SW 1271 (cell line): Measurements from ENCODE around the gene TECPR1.

ENCODE experiments used
- DNase-seq, 2 experiments: peaks; one replicate each; lab custom pipeline; 2025; lab: John Stamatoyannopoulos, UW

TECPR1 gene, protein sequence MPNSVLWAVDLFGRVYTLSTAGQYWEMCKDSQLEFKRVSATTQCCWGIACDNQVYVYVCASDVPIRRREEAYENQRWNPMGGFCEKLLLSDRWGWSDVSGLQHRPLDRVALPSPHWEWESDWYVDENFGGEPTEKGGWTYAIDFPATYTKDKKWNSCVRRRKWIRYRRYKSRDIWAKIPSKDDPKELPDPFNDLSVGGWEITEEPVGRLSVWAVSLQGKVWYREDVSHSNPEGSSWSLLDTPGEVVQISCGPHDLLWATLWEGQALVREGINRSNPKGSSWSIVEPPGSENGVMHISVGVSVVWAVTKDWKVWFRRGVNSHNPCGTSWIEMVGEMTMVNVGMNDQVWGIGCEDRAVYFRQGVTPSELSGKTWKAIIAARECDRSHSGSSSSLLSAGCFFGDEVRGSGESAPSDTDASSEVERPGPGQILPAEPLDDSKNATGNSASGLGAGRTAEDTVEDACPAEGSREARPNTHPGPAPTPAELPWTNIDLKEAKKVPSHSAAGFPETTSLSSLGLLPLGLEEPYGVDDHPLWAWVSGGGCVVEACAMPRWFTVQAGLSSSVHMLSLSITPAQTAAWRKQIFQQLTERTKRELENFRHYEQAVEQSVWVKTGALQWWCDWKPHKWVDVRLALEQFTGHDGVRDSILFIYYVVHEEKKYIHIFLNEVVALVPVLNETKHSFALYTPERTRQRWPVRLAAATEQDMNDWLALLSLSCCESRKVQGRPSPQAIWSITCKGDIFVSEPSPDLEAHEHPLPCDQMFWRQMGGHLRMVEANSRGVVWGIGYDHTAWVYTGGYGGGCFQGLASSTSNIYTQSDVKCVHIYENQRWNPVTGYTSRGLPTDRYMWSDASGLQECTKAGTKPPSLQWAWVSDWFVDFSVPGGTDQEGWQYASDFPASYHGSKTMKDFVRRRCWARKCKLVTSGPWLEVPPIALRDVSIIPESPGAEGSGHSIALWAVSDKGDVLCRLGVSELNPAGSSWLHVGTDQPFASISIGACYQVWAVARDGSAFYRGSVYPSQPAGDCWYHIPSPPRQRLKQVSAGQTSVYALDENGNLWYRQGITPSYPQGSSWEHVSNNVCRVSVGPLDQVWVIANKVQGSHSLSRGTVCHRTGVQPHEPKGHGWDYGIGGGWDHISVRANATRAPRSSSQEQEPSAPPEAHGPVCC

DNA sequence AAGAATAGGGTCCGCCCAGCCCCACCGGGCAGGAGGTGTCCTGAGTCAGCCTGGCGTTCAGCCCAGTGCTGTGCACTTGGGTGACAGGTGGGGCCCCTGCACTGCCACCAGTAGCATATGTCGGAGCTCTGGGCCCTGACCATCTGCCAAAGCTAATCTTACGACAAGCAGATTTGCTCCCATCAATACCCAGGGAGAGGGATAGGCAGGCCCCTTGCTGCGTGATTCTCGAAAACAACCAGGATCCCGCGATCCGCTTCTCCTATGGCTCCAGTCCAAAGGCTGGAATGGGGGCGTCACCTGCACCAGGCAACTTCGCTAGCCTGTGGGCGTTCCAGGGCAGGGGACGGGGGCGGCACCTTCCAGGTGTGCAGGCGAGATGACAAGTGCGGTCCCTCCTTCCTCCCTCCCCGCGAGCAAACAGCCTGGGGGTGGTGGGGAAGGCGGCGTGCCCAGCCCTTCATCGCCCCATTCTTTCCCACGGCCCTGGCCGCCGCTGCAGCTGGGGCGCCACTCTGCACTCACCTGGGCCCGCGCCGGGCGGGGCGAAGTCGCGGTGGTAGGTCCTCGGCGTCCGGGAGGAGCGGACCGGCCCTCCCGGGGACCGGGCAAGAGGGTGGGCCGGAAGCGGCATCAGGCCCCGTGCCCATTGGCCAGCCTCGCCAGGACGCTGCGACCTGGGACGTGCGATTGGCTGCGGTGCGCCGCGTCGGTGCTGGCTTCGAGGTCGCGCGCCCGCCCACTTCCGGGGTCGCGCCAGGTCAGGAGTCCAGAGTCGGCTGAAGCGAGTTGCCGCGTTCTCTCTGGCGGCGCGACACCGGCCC is at the start of gene TECPR1:
Gene TECPR1 (minus strand): TSS at position 632 of the 824 bp plus-strand sequence. CDS start 6,086 bp downstream, outside the sequence.
- peak; percentile 77 to 84 for DNase-seq

DNA sequence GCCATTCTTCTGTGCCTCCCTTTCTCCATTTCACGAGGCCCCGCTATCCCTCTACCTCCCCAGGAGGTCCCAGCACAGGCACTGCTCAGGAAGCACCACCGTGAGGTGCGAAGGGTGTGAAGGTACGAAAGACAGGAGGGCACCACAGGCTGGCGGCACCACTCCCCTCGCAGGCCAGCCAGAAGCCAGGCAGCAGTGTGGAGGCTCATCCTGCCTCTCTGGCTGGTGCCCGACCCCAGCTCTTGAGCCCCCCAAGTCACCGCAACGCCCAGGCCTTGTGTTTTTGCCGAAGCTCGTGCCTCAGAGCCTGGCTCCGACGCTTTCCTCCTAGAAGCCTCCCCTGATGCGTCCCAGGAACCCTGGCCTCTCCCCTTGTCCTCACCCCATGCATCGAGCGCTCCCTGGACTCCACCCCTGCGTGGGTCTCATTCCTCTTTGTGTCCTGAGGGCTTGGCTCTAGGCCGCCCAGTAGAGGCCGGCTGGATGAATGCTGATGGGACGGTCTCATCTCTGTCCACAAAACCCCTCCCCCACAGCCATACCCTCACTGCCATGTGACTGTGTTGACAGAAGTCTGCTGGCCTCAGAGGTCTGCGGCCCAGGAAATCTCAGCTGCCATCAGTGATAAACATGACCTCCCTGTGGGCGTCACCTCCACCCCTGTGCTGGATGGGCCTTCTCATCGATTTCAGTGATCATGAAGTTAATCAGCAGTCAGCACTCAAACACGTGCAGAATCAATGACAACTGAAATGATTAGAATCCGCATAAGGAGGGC is 48.8 kb upstream of the TECPR1 start:
- DNase-seq, result no peak

DNA sequence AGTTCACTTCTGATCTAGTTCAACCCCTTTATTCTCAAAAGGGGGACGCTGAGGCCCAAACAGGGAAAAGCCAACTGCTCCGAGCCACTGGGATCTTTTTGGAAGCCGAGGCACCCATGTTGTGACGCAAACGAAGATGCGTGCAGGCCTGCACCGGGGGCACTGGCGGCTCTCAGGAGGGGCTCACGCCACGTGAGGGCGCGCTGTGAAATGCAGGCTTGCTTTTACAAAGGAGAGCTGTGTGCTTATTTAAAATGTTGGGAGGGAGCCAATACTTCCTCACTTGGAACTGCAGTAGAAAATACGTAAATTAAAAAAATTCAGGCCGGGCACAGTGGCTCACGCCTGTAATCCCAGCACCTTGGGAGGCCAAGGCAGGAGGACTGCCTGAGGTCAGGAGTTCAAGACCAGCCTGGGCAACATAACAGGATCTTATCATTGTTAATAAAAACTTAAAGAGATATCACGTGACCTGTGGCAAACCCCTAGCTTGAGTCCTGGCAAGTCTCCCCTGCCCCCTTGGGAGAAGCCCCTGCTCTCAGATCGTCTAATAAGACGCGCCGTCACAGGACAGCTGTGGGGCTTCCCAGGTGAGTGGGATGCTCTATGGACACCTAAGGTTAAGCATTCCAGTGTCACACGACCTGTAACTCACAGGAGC is 45.7 kb upstream of the TECPR1 start:
- no peak for DNase-seq

DNA sequence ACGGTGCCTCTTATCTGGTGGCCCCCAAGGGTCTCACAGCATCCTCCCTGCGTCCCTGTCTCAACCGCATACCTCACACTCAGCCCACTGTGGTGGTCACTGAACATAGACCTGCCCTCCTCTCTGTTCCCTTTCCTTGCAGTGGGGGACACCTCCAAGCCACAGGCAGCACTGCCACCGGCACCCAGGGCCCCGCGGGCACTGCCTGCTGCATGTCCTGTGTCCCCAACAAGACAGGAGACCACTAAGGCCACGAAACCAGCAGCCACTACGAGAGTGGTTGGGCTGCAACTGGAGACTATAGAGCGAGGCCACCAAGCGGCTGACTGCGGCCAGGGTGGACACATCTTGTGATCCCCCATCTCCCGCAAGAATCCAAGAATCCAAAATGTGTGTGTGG is 44.8 kb upstream of the TECPR1 start:
- no peak for DNase-seq

DNA sequence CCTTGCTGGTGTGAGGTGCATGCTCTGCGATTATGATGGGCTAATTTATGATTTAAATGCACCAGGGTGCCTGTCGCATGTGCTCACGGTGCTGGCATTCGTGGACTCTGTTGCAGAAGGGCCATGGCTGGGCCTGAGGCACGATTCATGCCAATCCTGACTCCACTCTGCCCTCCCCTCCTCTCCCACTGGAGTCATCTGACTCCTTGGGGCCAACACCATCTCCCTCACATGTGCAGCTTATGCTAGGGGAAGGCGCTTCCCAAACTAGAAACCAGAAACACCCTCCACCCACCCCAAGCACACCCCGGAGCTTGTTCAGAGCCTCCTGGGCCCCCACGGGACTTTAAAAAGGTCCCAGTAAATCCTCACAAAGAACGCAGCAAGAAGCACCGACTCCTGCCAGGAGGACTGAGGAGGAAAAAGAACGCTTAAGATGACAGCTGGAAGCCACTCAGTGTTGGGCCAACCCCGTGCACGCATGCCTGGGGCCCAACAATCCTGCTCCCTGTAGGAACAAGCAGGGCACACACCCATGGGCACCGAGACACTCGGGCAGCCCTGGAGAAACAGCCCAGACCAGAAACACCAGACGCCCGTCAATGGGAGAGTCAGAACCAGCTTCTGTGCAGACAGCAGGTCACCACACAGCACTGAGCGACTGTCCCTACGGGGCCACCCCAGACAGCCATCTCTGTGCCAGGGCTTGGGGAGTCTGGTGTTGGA is 43.6 kb upstream of the TECPR1 start:
- no peak for DNase-seq

DNA sequence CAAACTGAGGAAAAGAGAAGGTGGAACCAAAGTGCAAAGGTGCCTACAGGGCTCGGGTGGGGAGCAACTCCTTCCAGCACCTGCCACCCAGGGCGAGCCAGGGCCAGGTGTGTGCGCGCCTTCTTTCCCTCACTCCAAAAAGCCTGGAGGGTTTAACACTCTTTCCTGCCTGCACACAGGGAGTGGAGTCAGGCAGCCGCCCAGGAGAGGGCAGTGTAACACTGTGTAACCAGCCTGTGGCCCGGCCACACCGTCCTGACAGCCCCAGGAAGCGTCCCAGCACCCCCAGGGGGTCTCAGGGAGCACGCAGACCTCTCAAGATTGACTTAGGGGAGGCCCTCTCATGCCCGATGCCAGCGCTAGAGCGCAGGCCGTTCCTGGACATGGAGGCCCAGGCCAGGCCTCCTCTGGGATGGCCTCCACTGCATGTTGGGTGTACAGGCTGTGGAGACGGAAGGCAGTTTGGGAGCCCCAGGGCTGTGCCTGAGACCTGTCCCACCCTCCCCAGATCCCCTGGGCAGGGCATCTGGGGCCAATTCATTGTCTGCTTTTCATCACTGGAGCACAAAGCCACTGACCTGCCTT is 42.9 kb upstream of the TECPR1 start:
- DNase-seq, result peak in 1 of 2 experiments; percentile 25

DNA sequence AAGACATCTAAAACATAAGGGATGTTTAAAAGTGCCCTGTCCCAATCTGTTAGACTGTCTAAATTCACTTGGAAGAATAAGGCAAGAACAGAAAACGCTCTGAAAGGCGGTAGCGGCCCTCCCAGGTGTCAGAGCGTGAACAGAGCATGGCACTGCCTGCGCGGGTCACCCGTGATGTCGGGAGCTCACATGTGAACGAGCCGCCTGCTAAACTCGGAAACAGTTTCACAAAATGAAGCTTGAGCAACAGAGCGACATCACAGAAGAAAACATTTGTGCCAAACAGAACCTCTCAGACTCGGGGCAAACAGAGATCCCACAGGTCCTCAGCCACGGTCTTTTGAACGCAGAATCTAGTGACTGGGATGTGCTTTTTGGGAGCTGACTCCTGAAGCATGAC is 42.3 kb upstream of the TECPR1 start:
- no peak for DNase-seq

DNA sequence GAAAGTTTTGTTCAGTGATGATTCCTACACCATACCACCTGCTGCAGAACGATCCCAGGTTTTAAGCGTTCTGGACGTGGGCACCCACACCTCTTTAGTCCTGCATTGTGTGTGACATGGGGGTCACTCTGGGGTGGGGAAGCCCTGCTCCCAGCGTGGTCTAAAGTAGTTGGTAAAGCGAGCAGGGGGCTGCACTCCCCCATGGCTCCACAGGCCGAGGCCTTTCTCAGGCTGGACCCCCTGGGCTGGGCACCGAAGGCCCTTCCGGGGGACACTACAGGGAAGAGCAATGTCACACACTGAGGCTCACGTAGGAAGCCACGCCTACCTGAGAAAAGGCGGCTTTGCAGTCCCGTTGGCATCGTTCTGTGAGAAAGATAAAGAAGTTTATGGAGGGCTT is 41.7 kb upstream of the TECPR1 start:
- no peak for DNase-seq

DNA sequence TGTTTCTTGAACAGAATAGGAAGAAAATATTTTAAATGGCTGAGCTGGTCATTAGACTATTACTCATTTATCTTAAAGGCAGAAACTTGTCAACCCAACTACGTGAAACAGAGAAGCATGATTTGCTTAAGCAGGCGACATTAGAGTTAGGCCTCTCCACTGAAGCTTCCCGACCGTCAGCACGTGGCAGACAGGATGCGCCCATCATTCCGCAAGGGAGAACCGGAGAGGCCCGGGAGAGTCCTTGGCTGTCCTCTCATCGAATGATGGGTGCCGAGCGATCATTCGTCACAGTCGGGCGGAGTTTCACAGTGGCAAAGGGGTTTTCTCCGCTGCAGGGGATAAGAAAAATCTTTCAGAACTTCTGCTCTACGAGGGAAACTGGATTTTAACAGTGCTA is 41.2 kb upstream of the TECPR1 start:
- DNase-seq, result no peak

DNA sequence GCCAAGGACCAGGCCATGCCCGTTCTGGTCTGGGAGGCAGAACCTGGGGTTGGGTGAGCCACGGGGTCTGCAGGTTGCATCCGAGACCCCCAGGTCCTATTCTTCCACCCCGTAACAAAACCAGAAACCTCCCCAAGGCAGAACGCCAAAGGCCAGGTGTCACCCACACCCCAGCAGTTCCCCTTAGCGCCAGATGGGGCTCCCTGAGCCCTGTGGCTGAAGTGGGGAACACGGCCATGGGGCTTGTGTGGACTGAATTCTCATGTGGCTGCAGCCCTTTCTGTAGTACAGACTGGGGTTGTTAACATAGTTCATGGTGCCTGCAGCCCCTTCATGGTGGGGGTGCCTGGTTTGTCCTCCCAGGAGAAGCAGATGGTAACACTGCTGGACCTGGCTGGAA is 39.7 kb upstream of the TECPR1 start:
- DNase-seq, result no peak

DNA sequence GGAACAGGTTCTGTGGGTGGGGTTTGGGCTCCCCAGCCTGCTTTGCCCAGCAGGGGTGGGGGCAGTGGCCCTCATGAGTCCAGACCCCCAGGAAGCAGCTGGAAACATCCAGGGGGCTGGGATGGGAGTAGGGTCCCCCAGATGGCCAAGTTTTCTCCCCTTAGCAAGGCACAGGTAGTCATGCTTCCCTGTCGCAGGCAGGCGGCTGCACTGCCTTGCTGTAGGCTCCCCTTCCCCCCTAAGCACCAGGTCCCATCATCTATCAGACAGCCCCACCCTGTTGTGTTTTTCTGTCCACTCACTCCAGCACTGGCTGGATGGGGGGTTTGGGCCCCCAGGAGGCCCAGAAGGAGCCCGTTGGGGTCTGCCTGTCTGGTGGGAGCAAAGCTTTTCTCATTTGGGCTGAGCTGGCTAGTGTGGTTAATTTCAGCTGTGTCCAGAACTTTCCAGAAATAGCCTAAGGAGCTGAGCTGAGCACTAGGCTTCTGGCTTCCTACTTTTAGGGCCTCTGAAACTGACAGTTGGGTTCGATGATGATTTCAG is 37.4 kb upstream of the TECPR1 start:
- no peak for DNase-seq

DNA sequence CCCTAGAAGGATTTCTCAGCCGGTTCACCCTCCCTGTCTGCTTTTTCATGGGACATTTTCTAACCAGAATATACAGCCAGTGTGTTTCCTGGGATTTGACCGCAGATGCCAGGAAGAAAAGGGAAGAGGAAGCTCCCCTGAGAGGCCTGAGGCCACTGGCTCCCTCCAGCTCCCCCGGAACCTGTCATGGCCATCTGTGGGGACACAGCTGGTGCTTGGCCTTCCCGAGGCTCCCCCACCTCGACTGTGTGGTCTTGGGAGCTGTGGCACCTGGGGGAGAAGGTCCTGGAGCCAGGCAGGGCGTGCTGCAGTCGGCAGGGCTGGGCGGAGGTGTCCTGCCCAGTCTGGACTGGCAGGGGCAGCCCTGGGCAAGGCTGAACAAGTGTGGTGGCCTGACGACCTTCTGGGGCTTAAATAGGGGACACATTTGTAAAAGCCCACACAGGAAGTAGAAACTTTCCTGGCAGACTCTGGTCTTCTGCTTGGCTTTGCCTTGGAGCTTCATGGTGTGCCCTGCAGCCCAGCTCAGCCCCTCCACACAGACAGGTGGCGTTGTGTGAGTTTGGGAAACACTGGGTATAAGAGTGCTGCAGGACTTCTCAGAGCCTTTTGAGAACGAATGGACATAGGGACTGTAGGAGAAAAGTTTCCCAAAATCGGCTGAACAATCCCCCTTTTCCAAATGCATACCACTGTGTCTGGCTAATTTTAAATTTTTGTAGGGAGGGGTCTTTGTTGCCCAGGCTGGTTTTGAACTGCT is 36.2 kb upstream of the TECPR1 start:
- no peak for DNase-seq

DNA sequence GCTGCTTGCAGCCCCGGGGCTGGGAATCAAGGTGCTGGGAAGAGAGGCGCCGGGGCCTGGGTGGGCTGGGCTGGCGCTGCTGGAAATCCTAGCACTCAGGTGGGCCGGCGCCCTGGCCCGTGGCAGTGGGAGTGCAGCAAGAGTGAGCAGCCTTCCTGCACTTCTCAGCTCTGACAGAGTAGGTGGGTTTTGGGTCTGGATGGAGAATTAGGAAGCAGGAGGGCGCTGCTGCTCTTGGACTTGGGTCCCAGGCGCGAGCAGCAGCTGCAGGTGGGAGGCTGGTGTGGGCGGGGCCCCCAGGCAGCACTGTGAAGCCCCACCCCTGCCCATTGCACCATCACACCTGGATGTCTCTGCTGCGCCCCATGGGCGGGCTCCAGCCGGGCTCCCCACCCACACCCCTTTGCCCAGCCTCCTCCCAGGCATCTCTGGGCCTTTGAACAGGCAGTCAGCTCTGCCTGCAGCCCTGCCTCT is 35.5 kb upstream of the TECPR1 start:
- DNase-seq, result no peak

DNA sequence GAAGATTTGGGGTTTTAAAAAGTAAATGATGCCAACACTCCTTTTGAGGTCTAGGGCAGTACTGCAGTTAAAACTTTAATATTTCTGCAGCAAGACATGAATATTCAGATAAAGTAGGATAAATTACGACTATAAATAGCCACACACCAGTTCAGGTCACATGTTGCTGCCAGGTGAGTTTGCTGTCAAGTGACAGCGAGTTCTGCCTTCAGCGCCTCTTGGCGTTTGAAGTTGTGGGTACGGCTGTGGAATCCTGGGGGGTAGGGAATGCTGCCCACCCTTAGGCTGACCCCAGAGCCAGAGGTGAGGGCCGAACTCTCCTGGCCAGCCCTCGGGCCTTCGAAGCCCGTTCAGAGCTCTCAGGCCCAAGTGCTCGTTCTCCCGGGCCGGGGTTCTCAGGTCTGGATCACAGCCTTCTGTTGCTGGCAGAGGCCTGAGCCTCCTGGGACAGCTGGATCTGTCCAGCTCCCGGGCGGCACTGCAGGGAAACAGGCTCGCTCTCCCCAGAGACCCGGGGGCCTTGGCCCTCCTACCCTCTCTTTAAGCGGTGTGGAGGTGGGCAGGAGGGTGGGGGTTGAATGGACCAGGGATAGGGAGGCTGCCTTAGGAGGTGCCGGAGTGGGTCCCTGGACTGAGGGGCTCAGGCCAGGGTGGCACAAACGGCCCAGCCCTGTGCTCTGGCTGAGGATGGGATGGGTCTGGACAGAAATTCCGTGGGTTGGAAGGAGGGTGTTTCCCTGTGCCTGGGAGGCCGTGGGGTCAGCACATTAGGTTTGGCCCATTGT is 34.9 kb upstream of the TECPR1 start:
- no peak for DNase-seq

DNA sequence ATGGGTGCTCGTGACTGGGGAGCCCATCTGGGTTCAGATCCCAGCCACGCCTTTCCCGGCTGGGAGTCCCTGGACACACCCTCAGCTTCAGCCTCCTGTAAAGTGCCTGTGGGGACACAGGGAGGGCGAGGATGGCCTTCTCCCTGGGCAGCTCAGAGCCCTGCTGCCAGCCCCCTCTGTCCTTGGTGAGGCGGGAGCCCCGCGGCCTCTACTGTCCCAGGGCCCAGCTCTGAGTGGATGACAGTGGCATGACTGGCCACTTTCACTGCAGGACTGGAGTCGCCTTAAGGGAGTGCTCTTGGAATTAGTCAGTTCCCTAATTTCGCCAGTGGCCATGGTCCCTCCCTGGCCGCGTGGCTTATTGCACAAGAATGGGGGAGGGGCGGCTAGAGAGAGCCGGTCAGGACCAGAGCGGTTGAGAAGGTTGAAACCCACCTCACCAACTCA is 34.1 kb upstream of the TECPR1 start:
- peak; percentile 73 to 75 for DNase-seq

DNA sequence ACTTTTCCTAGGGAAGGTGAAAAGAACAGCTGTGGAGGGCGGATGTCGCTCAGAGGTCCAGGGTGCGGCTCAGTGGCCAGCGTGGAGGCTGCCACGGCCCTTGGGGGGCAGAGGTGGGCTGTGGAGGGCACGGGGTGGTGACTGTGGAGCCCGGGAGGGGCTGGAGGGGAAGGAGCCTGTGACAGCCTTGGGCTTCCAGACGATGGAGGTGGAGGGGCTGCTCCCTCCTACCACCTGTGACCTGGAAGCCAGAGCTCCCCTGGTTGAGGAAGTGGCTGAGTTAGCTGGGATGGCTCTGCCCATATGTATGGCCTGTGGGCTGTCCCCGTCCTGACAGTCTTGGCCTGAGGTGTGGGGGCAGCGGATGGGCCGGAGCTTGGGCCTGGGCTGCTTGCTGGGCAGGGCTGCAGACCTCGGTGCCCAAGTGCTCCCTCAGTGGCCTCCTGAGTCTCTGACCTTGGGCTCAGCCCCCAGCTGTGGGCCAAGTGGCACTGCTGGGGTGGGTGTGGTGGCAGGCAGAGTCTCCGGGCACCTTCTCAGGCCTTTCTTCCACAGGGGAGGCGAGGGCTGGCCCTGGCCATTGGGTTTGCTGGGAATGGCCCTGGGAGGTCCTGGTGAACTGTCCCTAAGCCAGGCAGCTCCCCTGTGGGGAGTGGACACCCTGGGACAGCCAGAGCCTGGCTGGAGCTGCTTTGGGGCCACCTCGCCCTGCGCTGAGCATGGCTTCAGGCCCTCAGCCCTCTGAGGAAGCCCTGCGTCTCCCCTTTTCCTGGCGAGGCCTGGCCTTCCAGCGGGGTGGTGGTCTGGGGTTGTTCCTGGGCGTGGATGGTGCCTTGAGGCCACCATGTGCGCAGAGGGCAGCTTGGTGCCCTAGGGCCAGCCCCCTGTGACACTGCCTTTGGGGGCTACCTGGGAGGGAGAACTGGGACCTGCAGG is 33.4 kb upstream of the TECPR1 start:
- no peak for DNase-seq
